ENCODE data around the gene RPS17.
"Not testable (repeated sequence)": the region's sequence is repeated elsewhere in the genome, so short reads cannot be mapped to it uniquely, and the experiment has no call there.

RPS17 gene

DNA sequence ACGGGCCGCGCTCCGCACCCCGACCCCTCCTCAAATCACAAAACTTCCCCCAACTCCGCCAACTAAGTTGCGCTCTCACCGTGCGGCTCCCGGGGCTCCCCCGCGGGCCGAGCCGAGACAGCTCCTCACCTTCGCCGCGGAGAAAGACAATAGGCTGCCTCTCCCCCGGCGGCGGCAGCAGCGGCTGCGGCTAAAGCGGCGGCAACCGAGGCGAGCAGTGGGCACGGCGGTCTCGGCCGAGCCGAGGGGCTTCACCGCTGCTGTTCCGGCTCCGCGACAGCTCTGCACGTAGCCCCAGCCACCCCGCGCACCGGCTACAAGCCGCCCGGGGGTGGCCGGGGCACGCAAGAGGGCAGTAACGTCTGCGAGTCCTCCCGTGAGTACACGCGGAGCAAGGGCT is 26.7 kb downstream of the RPS17 start:
- DNase-seq = not testable (repeated sequence)

DNA sequence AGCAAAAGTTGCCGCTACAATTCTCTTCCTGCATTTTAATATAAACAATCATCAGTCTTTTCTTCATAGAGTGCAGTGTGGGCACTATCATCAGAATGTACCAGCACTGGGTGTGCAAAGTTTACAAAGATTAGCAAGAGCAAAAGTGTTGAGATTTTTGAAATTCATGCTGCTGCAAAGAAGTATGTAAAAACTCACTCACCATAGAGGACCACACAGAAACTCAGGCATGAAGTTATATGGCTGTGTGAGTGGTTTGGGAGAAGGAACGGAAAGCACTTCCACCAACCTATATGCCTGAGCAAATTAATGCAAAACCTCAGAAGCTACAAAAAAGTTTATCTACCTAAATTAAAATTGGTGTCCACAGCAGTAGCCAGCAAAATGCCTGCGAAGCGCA is 32.6 kb downstream of the RPS17 start:
- DNase-seq = not testable (repeated sequence)

DNA sequence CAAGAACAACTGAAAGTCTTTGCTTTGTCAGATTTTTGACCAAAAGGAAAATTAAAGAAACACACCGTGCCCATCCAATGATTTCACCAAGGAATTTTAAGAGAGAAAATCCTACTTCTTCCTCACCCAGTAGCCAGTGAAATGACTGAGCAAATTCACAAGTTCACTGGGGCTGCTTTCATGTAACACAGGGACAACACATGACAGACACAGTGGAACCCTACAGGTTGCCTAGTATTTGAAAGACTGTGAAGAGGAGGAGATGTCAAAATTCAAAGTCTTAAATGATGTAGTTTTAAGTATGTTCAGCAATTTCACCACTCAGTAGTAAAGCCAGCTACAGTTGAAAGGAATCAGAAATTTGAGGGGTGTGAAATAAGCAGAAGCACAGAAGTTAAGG is 33.2 kb downstream of the RPS17 start:
- not testable (repeated sequence) for DNase-seq

DNA sequence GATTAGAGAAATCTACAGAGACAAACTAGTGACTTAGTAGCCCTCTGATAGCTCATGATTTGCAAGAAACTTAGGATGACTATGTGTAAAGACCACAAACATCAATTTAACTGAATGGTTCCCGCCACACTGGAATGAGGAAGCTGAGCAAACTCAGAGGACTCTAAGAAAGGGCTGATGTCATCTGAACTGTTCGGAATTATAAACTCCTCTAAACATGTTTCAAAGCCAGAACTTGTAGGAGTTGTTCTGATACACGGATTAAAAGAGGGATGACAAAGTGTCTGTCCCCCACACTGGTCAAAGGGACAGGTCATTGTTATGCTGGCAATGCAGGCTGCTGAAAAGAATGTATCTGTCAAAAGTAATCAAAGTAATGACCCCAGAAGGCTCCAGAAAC is 34.4 kb downstream of the RPS17 start:
- DNase-seq = not testable (repeated sequence)

DNA sequence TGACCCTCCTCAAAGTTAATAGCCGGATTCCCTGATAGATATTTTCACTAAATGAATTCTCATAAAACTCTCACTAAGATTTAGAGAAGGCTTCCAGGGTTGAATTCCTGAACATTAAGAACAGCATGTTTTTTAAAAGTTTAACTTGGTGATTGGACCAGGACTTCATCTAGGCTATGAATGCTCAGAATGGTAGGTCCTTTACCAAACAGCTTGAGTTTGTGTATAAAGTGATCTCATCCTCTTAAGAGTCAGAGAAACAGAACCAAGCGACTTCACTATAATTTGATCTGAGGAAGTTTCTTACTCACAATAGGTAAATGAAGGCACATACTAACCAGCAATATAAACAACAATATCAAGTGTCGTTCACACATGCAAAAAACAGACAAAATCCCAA is 36.2 kb downstream of the RPS17 start:
- not testable (repeated sequence) for DNase-seq

DNA sequence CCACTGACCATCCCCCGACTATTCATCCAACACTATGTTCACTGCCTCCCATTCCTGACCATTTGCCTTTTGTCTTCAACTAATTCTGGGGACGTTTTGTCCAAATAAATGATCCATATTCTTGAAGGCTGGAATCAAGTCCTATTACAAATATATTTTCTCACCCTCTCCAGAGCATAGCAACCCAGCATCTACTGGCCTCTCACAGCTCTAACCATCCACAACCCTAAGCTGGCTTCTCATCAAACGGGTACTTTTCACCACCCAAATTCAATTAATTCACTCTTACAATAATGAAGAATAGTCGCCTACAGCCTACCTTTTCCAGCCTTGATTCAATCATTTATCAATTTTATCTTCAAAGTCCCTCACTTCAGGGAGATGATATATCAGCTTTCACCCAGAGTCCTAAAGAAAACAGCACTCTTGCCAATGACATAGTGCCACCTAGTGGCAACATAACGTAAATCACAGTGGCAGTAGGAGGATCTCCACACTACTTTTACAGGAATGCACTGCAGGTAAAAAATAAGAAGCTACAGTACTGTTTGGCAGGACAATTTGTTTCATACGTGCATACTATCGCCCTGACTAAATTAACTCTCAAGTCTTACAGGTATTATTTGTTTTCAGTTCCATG is 37.4 kb downstream of the RPS17 start:
- not testable (repeated sequence) for DNase-seq

DNA sequence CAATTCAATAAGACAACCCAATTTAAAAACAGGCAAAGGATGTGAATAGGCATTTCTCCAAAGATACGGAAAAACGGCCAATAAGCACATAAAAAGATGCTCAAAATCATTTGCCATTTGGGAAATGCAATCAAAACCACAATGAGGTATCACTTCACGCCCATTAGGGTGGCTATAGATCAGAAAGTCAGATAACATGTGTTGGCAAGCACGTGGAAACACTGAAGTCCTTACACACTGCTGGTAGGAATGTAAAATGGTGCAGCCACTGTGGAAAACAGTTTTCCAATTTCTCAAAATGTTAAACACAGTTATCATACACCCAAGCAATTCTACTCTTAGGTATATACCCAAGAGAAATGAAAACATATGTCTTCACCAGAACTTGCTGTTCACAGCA is 39.5 kb downstream of the RPS17 start:
- not testable (repeated sequence) for DNase-seq

DNA sequence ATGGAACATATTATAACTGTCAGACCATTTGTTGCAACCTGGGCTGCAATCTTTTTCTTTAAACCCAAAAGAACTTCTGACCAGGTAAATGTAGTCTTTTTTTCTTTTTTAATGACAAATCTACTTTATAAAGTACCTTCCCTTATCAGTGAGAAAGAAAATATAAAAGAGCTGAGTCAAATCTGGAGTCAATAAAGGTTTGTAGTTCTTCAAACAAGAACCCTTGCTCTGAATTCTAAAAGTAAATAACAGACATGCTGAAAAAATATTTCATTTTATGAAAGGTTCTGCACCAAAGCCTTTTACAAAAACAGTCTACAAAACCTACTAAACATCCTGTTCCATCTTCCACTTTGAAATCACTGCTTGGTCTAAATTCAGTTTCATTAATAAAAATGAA is 42.3 kb downstream of the RPS17 start:
- not testable (repeated sequence) for DNase-seq

DNA sequence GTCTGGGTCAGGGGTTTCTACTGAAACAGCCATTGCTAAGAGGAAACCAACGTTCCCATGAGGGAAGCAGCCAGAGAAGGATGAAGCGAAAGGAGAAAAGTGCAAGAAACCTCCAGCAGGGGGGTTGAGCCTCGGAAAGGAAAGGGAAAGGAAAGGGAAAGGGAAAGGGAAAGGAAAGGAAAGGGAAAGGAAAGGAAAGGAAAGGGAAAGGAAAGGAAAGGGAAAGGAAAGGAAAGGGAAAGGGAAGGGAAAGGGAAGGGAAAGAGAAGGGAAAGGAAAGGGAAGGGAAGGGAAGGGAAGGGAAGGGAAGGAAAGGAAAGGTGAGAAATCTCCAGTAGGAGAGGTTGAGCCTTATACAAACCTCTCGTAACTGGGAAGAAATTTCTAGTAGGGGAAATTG is 52.0 kb downstream of the RPS17 start:
- not testable (repeated sequence) for DNase-seq

DNA sequence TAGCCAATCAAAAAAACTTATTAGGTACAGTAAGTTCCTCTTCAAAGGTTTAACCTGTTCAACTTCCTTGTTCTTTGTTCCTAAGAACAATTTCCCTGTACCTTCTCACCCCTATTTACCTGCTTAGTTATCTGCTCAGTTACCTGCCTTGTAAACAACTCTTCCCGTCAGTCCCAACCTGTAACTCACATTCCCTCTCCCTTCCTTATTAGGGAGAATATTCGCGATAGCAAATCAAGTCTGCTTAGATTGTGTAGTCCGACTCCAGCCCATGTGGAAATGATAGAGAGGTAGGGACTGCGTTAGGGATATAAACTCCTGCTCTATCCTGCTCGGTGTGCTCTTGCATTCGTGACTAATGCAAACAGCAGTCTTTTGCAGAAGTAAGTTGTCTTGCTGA is 53.2 kb downstream of the RPS17 start:
- not testable (repeated sequence) for DNase-seq
